Measurements from ENCODE around the gene EHBP1L1. TPM values are rescaled to one million over a fixed set of nuclear protein-coding genes. Genes with fewer than 3 reads are reported as not detected.

EHBP1L1 gene
- total and polyA plus RNA-seq, 2 of the 13 experiments (the other 11 are each of a cell fraction or from before 2014, with no cell fraction given), result 8.3 to 10.6 TPM

DNA sequence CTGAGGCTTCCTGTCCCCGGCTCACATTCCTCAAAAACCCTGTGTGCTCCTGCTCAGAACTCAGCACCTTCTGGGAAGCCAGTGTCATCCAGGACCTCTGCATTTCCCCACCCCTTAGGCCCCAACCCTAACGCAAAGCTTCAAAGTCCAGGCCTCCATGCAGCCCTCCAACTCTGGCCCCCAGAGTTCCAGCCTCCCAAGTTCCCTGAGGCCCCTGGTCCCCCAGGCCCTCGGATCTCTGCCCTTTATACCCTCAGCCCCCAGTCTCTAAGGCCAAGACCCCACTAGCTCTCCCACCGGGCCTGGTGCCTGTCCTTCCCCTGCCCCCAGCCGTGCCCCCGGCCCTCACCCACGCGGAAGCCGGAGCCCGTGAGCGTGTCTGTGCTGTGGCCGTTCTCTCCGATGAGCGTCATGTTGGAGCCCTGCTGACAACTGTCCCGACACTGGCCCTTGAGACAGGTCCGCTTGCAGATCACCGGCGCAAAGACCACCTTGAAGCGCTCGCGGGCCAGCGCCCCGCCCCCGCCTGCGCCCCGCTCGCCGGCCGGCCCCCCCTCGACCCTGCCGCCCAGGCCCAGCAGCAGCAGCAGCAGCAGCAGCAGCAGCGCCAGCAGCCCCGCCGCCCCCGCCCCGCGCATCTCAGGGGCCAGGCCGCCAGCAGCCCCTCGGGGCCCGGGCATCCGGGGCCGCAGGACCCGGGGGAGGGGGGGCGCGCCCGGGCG is 18.4 kb upstream of the EHBP1L1 start (continued):
- TF ChIP-seq, protein P1, sequence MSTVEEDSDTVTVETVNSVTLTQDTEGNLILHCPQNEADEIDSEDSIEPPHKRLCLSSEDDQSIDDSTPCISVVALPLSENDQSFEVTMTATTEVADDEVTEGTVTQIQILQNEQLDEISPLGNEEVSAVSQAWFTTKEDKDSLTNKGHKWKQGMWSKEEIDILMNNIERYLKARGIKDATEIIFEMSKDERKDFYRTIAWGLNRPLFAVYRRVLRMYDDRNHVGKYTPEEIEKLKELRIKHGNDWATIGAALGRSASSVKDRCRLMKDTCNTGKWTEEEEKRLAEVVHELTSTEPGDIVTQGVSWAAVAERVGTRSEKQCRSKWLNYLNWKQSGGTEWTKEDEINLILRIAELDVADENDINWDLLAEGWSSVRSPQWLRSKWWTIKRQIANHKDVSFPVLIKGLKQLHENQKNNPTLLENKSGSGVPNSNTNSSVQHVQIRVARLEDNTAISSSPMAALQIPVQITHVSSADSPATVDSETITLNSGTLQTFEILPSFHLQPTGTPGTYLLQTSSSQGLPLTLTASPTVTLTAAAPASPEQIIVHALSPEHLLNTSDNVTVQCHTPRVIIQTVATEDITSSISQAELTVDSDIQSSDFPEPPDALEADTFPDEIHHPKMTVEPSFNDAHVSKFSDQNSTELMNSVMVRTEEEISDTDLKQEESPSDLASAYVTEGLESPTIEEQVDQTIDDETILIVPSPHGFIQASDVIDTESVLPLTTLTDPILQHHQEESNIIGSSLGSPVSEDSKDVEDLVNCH (CRISPR knock-in tag; IDR thresholded peaks at IDR 0.05), result no peak
- TF ChIP-seq NFKB2 (CRISPR knock-in tag; IDR thresholded peaks at IDR 0.05; ENCODE audit: borderline replicate concordance) (0 out of 2 replicates have a peak, but pooled peaks have one; percentile 28), FOXA1 (IDR thresholded peaks at IDR 0.05) (no peak), FOXA1 (CRISPR knock-in tag; IDR thresholded peaks at IDR 0.05) (no peak), ZC3H4 (CRISPR knock-in tag; IDR thresholded peaks at IDR 0.05; ENCODE audit: borderline replicate concordance) (no peak), ZFP90 (CRISPR knock-in tag; IDR thresholded peaks at IDR 0.05; ENCODE audit: borderline replicate concordance) (no peak), CAMTA2 (CRISPR knock-in tag; IDR thresholded peaks at IDR 0.05; ENCODE audit: borderline replicate concordance) (no peak), IRX3 (CRISPR knock-in tag; IDR thresholded peaks at IDR 0.05; ENCODE audit: borderline replicate concordance, low read depth) (0 out of 2 replicates have a peak, but pooled peaks have one; percentile 29), CC2D1A (CRISPR knock-in tag; IDR thresholded peaks at IDR 0.05) (no peak), KLF9 (CRISPR knock-in tag; IDR thresholded peaks at IDR 0.05; ENCODE audit: low read depth) (no peak), YY1 (IDR thresholded peaks at IDR 0.05; ENCODE audit: insufficient read depth, insufficient replicate concordance, low read depth, low read length) (peak; percentile 44), NFE2L2 (IDR thresholded peaks at IDR 0.05; ENCODE audit: low read length) (no peak), ATAD3A (CRISPR knock-in tag; IDR thresholded peaks at IDR 0.05) (no peak)
- TF ChIP-seq, protein P2, sequence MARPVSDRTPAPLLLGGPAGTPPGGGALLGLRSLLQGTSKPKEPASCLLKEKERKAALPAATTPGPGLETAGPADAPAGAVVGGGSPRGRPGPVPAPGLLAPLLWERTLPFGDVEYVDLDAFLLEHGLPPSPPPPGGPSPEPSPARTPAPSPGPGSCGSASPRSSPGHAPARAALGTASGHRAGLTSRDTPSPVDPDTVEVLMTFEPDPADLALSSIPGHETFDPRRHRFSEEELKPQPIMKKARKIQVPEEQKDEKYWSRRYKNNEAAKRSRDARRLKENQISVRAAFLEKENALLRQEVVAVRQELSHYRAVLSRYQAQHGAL (CRISPR knock-in tag; IDR thresholded peaks at IDR 0.05; ENCODE audit: not compliant biosample characterization), result no peak
- TF ChIP-seq, protein P3, sequence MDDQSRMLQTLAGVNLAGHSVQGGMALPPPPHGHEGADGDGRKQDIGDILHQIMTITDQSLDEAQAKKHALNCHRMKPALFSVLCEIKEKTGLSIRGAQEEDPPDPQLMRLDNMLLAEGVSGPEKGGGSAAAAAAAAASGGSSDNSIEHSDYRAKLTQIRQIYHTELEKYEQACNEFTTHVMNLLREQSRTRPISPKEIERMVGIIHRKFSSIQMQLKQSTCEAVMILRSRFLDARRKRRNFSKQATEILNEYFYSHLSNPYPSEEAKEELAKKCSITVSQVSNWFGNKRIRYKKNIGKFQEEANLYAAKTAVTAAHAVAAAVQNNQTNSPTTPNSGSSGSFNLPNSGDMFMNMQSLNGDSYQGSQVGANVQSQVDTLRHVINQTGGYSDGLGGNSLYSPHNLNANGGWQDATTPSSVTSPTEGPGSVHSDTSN (CRISPR knock-in tag; IDR thresholded peaks at IDR 0.05; ENCODE audit: borderline replicate concordance), result no peak
- TF ChIP-seq, protein P4, sequence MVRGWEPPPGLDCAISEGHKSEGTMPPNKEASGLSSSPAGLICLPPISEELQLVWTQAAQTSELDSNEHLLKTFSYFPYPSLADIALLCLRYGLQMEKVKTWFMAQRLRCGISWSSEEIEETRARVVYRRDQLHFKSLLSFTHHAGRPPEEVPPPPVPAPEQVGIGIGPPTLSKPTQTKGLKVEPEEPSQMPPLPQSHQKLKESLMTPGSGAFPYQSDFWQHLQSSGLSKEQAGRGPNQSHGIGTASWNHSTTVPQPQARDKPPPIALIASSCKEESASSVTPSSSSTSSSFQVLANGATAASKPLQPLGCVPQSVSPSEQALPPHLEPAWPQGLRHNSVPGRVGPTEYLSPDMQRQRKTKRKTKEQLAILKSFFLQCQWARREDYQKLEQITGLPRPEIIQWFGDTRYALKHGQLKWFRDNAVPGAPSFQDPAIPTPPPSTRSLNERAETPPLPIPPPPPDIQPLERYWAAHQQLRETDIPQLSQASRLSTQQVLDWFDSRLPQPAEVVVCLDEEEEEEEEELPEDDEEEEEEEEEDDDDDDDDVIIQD (CRISPR knock-in tag; IDR thresholded peaks at IDR 0.05; ENCODE audit: low read depth), result no peak
- TF ChIP-seq, protein P5, sequence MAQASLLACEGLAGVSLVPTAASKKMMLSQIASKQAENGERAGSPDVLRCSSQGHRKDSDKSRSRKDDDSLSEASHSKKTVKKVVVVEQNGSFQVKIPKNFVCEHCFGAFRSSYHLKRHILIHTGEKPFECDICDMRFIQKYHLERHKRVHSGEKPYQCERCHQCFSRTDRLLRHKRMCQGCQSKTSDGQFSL (CRISPR knock-in tag; IDR thresholded peaks at IDR 0.05), result no peak
- TF ChIP-seq, protein P6, sequence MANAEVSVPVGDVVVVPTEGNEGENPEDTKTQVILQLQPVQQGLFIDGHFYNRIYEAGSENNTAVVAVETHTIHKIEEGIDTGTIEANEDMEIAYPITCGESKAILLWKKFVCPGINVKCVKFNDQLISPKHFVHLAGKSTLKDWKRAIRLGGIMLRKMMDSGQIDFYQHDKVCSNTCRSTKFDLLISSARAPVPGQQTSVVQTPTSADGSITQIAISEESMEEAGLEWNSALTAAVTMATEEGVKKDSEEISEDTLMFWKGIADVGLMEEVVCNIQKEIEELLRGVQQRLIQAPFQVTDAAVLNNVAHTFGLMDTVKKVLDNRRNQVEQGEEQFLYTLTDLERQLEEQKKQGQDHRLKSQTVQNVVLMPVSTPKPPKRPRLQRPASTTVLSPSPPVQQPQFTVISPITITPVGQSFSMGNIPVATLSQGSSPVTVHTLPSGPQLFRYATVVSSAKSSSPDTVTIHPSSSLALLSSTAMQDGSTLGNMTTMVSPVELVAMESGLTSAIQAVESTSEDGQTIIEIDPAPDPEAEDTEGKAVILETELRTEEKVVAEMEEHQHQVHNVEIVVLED (CRISPR knock-in tag; IDR thresholded peaks at IDR 0.05; ENCODE audit: borderline replicate concordance), result 0 out of 2 replicates have a peak, but pooled peaks have one; percentile 14

Data from HepG2 (cell line).